Spleen (tissue), 7 donors: Measurements from ENCODE around the gene PTPRA.

ENCODE experiments used
- CTCF ChIP-seq, 11 experiments: fragments of 200-600 bp in 7 of 11; fragments of 450-650 bp in 4 of 11; sonication (generic) in 4 of 11; IDR thresholded peaks in 8 of 11; conservative IDR thresholded peaks in 3 of 11; 1 replicate in 7 of 11; 2 replicates in 4 of 11; pipeline versions ENCODE4 v1.4.0 to v1.8.0; 2016 to 2021; ENCODE audit warnings: antibody characterized with exemption in 11 of 11, inconsistent platforms in 4 of 11, mild to moderate bottlenecking in 1 of 11
- POLR2A ChIP-seq, 3 donors: fragments of 450-650 bp; IDR thresholded peaks; one replicate each; pipeline ENCODE4 v1.5.1; 2017; ENCODE audit warnings: antibody characterized with exemption in 3 of 3, mild to moderate bottlenecking in 1 of 3
- POLR2AphosphoS5 ChIP-seq, 3 donors: sonication (generic); formaldehyde crosslinking; IDR thresholded peaks; one replicate each; pipeline ENCODE4 v1.5.1; 2017; ENCODE audit warnings: antibody characterized with exemption in 3 of 3
- donor health status: DM: no; HTN: no; CAD: no; lungs with moderate emphysema.
- donor health status: DM: no; HTN: no; CAD: no.
- donor health status: DM: no; HTN: no; CAD: no.

GRCh38 chr20:2864626-2865025 lies 8.7 kb upstream of the PTPRA start:
- TF ChIP-seq CTCF (IDR thresholded peaks at IDR 0.05 in 8 of 11, conservative IDR thresholded peaks at IDR 0.05 in 3 of 11) = no peak
- no peak for TF ChIP-seq POLR2AphosphoS5 (IDR thresholded peaks at IDR 0.05)
- no peak for TF ChIP-seq POLR2A (IDR thresholded peaks at IDR 0.05)
